HG03460 (cell line): ENCODE data around the gene GPX5.
A peak's percentile ranks its signal among the peaks of the same experiment; 100 is the strongest.
"Not testable (repeated sequence)": the region's sequence is repeated elsewhere in the genome, so short reads cannot be mapped to it uniquely, and the experiment has no call there.

Experiments
- ATAC-seq: cut with Tn5 transposase; IDR thresholded peaks from one replicate; pipeline ENCODE4 v1.9.1; 2021; ENCODE audit not compliant: unreplicated experiment

The GPX5 gene

GRCh38 chr6:28525496-28526039, at the start of gene GPX5:
Gene GPX5 (plus strand): TSS chr6:28525881. CDS start chr6:28526014, 133 bp downstream.
- no peak for ATAC-seq

- ATAC-seq, result no peak
These were observed 47.2 kb upstream of the GPX5 start for GRCh38 chr6:28478518-28478917.

- ATAC-seq, result no peak
These were observed 45.3 kb upstream of the GPX5 start for GRCh38 chr6:28480253-28480932.

- no peak for ATAC-seq
These were observed 40.2 kb upstream of the GPX5 start for GRCh38 chr6:28485482-28485881.

- ATAC-seq, result no peak
These were observed 39.1 kb upstream of the GPX5 start for GRCh38 chr6:28486533-28486932.

GRCh38 chr6:28486988-28487742, 38.5 kb upstream of the GPX5 start:
- no peak for ATAC-seq

- ATAC-seq, result no peak
These were observed 36.7 kb upstream of the GPX5 start for GRCh38 chr6:28488916-28489365.

- ATAC-seq, result peak; percentile 68
These were observed 36.1 kb upstream of the GPX5 start for GRCh38 chr6:28489366-28490204.

GRCh38 chr6:28490205-28490890, 35.3 kb upstream of the GPX5 start:
- peak; percentile 11 for ATAC-seq

- ATAC-seq, result no peak
These were observed 33.7 kb upstream of the GPX5 start for GRCh38 chr6:28491984-28492317.

- no peak for ATAC-seq
These were observed 29.4 kb upstream of the GPX5 start for GRCh38 chr6:28496099-28496779.

GRCh38 chr6:28497306-28497705, 28.4 kb upstream of the GPX5 start:
- ATAC-seq, result no peak

- no peak for ATAC-seq
These were observed 27.8 kb upstream of the GPX5 start for GRCh38 chr6:28497893-28498292.

GRCh38 chr6:28501259-28501658, 24.4 kb upstream of the GPX5 start:
- ATAC-seq, result no peak

GRCh38 chr6:28502136-28502535, 23.5 kb upstream of the GPX5 start:
- ATAC-seq, result not testable (repeated sequence)

GRCh38 chr6:28502709-28503305, 22.9 kb upstream of the GPX5 start:
- ATAC-seq, result not testable (repeated sequence)

- no peak for ATAC-seq
These were observed 19.9 kb upstream of the GPX5 start for GRCh38 chr6:28505733-28506132.

GRCh38 chr6:28506807-28507475, 18.7 kb upstream of the GPX5 start:
- no peak for ATAC-seq

- ATAC-seq, result no peak
These were observed 13.9 kb upstream of the GPX5 start for GRCh38 chr6:28511628-28512300.
